Neural cell (in vitro differentiated cells): ENCODE results near the gene RALGPS2. TPM values are rescaled to one million over a fixed set of nuclear protein-coding genes. Genes with fewer than 3 reads are reported as not detected.

Experiments used
- H2AFZ ChIP-seq: fragments of 200-600, 300-800 bp; sonication (generic), shearing (Covaris generic); 2 replicates; pipeline ENCODE4 v1.6.0; 2014; ENCODE audit warnings: low read depth, mild to moderate bottlenecking, antibody characterized with exemption, low read length, moderate library complexity
- H3F3A ChIP-seq: fragments of 200-600 bp; shearing (Covaris generic); 2 replicates; pipeline ENCODE4 v1.6.1; 2016; ENCODE audit warnings: mild to moderate bottlenecking, moderate library complexity, mixed read lengths, antibody characterized with exemption, low read length; ENCODE audit not compliant: insufficient read depth, poor library complexity, severe bottlenecking
- H3K27ac ChIP-seq: fragments of 200-600, 300-800 bp; sonication (generic), shearing (Covaris generic); 2 replicates; pipeline ENCODE4 v1.5.1; 2014; ENCODE audit warnings: mild to moderate bottlenecking, low read length, moderate library complexity
- H3K27me3 ChIP-seq: fragments of 300-800, 200-600 bp; sonication (generic), shearing (Covaris generic); 2 replicates; pipeline ENCODE4 v1.6.0; 2014; ENCODE audit warnings: mild to moderate bottlenecking, low read depth, low read length, moderate library complexity; ENCODE audit not compliant: insufficient read depth
- H3K36me3 ChIP-seq: fragments of 300-800, 200-600 bp; sonication (generic), shearing (Covaris generic); 2 replicates; pipeline ENCODE4 v1.5.1; 2014; ENCODE audit warnings: mild to moderate bottlenecking, antibody characterized with exemption, low read length, moderate library complexity; ENCODE audit not compliant: insufficient read depth
- H3K4me2 ChIP-seq: fragments of 300-800, 200-600 bp; sonication (generic), shearing (Covaris generic); 2 replicates; pipeline ENCODE4 v1.6.0; 2014; ENCODE audit warnings: mild to moderate bottlenecking, low read length
- H3K4me3 ChIP-seq: fragments of 300-800, 200-600 bp; sonication (generic), shearing (Covaris generic); 2 replicates; pipeline ENCODE4 v1.5.1; 2014; ENCODE audit warnings: mild to moderate bottlenecking, low read length, moderate library complexity
- H3K79me2 ChIP-seq: fragments of 200-600 bp; shearing (Covaris generic); replicated peaks from 2 replicates; pipeline ENCODE4 v1.6.0; 2014; ENCODE audit warnings: mild to moderate bottlenecking, low read length, moderate library complexity; ENCODE audit not compliant: insufficient read depth
- H3K9ac ChIP-seq: fragments of 300-800, 200-600 bp; sonication (generic), shearing (Covaris generic); 2 replicates; pipeline ENCODE4 v1.6.1; 2016; ENCODE audit warnings: mild to moderate bottlenecking, low read length, mixed read lengths
- H3K9me2 ChIP-seq: fragments of 200-600 bp; shearing (Covaris generic); 2 replicates; pipeline ENCODE4 v1.6.1; 2016; ENCODE audit warnings: mild to moderate bottlenecking, low read length, mixed read lengths; ENCODE audit not compliant: insufficient read depth
- H3K9me3 ChIP-seq: fragments of 200-600, 300-800 bp; sonication (generic), shearing (Covaris generic); 2 replicates; pipeline ENCODE4 v1.6.1; 2016; ENCODE audit warnings: mild to moderate bottlenecking, mixed run types, low read length, moderate library complexity, mixed read lengths
- H4K20me1 ChIP-seq: fragments of 200-600 bp; shearing (Covaris generic); 2 replicates; pipeline ENCODE4 v1.6.1; 2016; ENCODE audit warnings: mild to moderate bottlenecking, mixed run types; ENCODE audit not compliant: insufficient read depth
- CTCF ChIP-seq: fragments of 450-650 bp; IDR thresholded peaks from 2 replicates; pipeline ENCODE4 v1.5.1; 2014; ENCODE audit warnings: antibody characterized with exemption, mild to moderate bottlenecking, moderate library complexity; ENCODE audit not compliant: poor library complexity, severe bottlenecking
- EP300 ChIP-seq: fragments of 450-650 bp; conservative IDR thresholded peaks from 2 replicates; pipeline ENCODE4 v1.6.1; 2014; ENCODE audit warnings: antibody characterized with exemption, mild to moderate bottlenecking, moderate library complexity; ENCODE audit not compliant: poor library complexity, severe bottlenecking
- EZH2 ChIP-seq: fragments of 200-600, 300-800 bp; shearing (Covaris generic), sonication (generic); IDR thresholded peaks from 2 replicates; pipeline ENCODE4 v1.6.1; 2014; ENCODE audit warnings: antibody characterized with exemption, low read length, borderline replicate concordance, mild to moderate bottlenecking; ENCODE audit not compliant: insufficient read depth, poor library complexity, severe bottlenecking
- MXI1 ChIP-seq: fragments of 450-650 bp; conservative IDR thresholded peaks from 2 replicates; pipeline ENCODE4 v1.6.1; 2014; ENCODE audit warnings: antibody characterized with exemption, mild to moderate bottlenecking; ENCODE audit not compliant: poor library complexity, severe bottlenecking
- POLR2AphosphoS5 ChIP-seq: IDR thresholded peaks from 2 replicates; pipeline ENCODE4 v1.6.1; 2012
- RAD21 ChIP-seq: fragments of 450-650 bp; conservative IDR thresholded peaks from 2 replicates; pipeline ENCODE4 v1.6.1; 2014; ENCODE audit warnings: antibody characterized with exemption, mild to moderate bottlenecking, moderate library complexity
- REST ChIP-seq: IDR thresholded peaks from 2 replicates; pipeline ENCODE4 v1.6.1; 2012; ENCODE audit warnings: borderline replicate concordance
- SMC3 ChIP-seq: fragments of 450-650 bp; conservative IDR thresholded peaks from 2 replicates; pipeline ENCODE4 v1.6.1; 2014; ENCODE audit warnings: antibody characterized with exemption, mild to moderate bottlenecking, moderate library complexity; ENCODE audit not compliant: poor library complexity
- TAF1 ChIP-seq: IDR thresholded peaks from 2 replicates; pipeline ENCODE4 v1.6.1; 2012; ENCODE audit warnings: low read depth
- polyA plus RNA-seq: library from polyadenylated mRNA; depleted of rRNA; stranded (reverse); fragments of >200 nt; gene quantifications from 2 replicates; pipeline ENCODE4 v1.2.3, GENCODE V29; 2014

Gene RALGPS2
- polyA plus RNA-seq, 1 donor from 2014 or later = 26.6 TPM

- TF ChIP-seq RAD21 = no peak
- no peak for TF ChIP-seq EZH2
- TF ChIP-seq EP300 = no peak
- no peak for TF ChIP-seq MXI1
- TF ChIP-seq REST = no peak
- no peak for TF ChIP-seq CTCF
- TF ChIP-seq POLR2AphosphoS5 = no peak
- TF ChIP-seq SMC3 = no peak
- TF ChIP-seq TAF1 = no peak
- Histone ChIP-seq H3K79me2 (no peaks in the 10 kb centered on the region), H3K9me3 (no peaks in the 10 kb centered on the region)
These were observed 216.2 kb downstream of the RALGPS2 start for GRCh38 chr1:178941261-178941689.

GRCh38 chr1:178941849-178942248 lies 216.8 kb downstream of the RALGPS2 start:
- Histone ChIP-seq H3K9ac (no peak overlapping the region), H2AFZ (no peak overlapping the region)

More at GRCh38 chr1:178941261-178941689, 216.2 kb downstream of the RALGPS2 start:
- Histone ChIP-seq H3K27ac (no peak overlapping the region), H3K9me2 (no peaks in the 10 kb centered on the region), H3K36me3 (no peaks in the 10 kb centered on the region), H3F3A (no peaks in the 10 kb centered on the region), H2AFZ (no peak overlapping the region), H3K27me3 (no peaks in the 10 kb centered on the region), H4K20me1 (no peaks in the 10 kb centered on the region), H3K9ac (no peak overlapping the region), H3K4me3 (no peak overlapping the region), H3K4me2 (no peak overlapping the region)

More at GRCh38 chr1:178941849-178942248, 216.8 kb downstream of the RALGPS2 start:
- H3K36me3 ChIP-seq = no peaks in the 10 kb centered on the region
- no peak overlapping the region for H3K4me2 ChIP-seq
- H3K4me3 ChIP-seq = no peak overlapping the region
- H3K79me2 ChIP-seq = no peaks in the 10 kb centered on the region
- no peaks in the 10 kb centered on the region for H3K9me2 ChIP-seq
- no peak overlapping the region for H3K27ac ChIP-seq
- TF ChIP-seq MXI1 = no peak
- no peak for TF ChIP-seq EP300
- TF ChIP-seq EZH2 = no peak
- TF ChIP-seq SMC3 = no peak
- TF ChIP-seq REST = no peak
- TF ChIP-seq RAD21 = no peak
- TF ChIP-seq POLR2AphosphoS5 = no peak
- no peak for TF ChIP-seq CTCF
- no peak for TF ChIP-seq TAF1
- H3K9me3 ChIP-seq = no peaks in the 10 kb centered on the region
- H3F3A ChIP-seq = no peaks in the 10 kb centered on the region
- no peaks in the 10 kb centered on the region for H4K20me1 ChIP-seq
- no peaks in the 10 kb centered on the region for H3K27me3 ChIP-seq
